HG02759 (cell line): ENCODE results near the gene CPS1.

Source experiments
- ATAC-seq: cut with Tn5 transposase; IDR thresholded peaks from one replicate; pipeline ENCODE4 v1.9.1; 2021; ENCODE audit warnings: mild to moderate bottlenecking, moderate library complexity; ENCODE audit not compliant: unreplicated experiment

CPS1 gene

DNA sequence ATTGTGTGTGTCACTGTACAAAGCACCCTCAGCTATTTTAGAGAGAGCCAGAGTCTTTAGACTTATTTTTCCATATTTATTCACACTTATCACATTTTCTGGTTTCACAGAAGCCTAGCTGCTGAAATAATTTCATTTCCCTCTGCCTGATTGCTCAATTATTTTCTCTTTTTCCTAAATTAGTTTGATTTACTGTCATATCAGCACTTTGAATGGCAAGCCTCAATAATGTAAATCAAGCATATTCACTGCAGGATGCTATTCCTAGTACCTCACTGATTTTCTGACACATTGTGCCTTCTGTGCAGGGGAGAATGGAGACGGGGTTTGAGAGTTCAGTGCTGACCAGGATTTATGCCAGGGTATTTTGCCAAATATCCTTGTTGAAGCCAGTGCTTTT lies 48.3 kb downstream of the CPS1 start:
- no peak for ATAC-seq

DNA sequence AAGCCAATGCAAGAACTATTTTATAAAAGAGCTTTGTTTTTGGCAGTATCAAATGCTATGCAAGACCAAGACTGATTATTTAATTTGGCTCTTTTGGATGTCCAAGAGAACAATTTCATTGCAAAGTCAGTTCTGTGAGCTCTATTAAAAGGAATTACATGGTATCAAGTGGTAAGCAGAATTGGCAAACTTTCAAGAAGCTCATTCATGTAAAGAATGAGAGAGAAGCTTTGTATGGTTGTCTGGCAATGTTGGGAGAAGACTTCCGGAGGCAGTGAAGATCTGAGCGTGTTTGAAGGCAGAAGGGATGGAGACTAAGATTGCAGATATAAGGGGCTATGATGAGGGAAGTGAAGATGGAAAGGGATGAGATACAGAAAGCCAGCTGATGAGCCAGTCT lies 49.6 kb downstream of the CPS1 start:
- no peak for ATAC-seq

- peak; percentile 68 for ATAC-seq
Measured at GRCh38 chr2:210611466-210611865, 55.1 kb downstream of the CPS1 start.

GRCh38 chr2:210616074-210616473 lies 59.7 kb downstream of the CPS1 start:
- no peak for ATAC-seq

GRCh38 chr2:210617318-210617717 lies 60.9 kb downstream of the CPS1 start:
- no peak for ATAC-seq

DNA sequence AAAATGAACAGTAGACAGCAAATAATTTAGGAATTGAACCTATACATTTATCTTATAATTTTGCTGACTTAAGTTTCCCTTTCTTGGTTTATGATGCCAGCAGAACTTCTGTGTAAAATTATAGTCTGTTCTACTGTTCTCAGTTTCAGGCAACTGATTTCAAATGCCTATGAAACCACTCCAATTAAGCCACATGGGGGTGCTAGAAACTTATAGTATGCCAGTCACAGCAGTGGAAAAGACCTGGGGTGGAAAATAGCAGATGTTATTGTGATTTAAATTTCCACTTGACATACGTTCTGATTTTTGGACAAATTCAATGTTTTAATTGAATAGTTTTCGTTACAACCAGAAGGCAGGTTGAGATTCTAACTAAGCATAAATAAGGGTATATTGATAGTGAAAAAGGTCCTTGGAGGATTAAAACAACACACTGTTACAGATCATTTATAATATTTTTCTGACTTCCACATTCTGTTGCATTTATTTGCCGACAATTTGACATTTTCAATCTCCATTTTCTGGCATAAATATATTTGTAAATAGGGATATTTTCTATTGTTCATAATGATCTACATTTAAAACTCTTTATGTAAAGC lies 61.4 kb downstream of the CPS1 start:
- ATAC-seq: peak; percentile 84

- no peak for ATAC-seq
Measured at GRCh38 chr2:210620456-210620855, 64.1 kb downstream of the CPS1 start.

- ATAC-seq: no peak
Measured at GRCh38 chr2:210623506-210623905, 67.1 kb downstream of the CPS1 start.

GRCh38 chr2:210626849-210627248 lies 70.5 kb downstream of the CPS1 start:
- ATAC-seq: no peak

- ATAC-seq: no peak
Measured at GRCh38 chr2:210630873-210631560, 74.6 kb downstream of the CPS1 start.

GRCh38 chr2:210633699-210634098 lies 77.3 kb downstream of the CPS1 start:
- no peak for ATAC-seq

- no peak for ATAC-seq
Measured at GRCh38 chr2:210635257-210635656, 78.9 kb downstream of the CPS1 start.

DNA sequence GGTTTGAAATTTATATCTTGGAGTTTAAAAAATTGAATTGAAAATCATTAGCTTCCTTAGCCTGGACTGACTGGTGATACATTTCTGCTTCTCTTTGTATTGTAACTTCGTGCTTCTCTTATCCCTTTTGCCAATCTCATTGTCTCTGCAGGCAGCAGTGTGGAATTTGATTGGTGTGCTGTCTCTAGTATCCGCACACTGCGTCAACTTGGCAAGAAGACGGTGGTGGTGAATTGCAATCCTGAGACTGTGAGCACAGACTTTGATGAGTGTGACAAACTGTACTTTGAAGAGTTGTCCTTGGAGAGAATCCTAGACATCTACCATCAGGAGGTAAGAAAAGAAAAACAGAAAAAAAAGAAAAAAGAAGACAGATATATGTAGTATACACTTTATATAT lies 85.9 kb downstream of the CPS1 start:
- no peak for ATAC-seq

GRCh38 chr2:210647151-210647550 lies 90.8 kb downstream of the CPS1 start:
- ATAC-seq: no peak

GRCh38 chr2:210654091-210654490 lies 97.7 kb downstream of the CPS1 start:
- no peak for ATAC-seq

DNA sequence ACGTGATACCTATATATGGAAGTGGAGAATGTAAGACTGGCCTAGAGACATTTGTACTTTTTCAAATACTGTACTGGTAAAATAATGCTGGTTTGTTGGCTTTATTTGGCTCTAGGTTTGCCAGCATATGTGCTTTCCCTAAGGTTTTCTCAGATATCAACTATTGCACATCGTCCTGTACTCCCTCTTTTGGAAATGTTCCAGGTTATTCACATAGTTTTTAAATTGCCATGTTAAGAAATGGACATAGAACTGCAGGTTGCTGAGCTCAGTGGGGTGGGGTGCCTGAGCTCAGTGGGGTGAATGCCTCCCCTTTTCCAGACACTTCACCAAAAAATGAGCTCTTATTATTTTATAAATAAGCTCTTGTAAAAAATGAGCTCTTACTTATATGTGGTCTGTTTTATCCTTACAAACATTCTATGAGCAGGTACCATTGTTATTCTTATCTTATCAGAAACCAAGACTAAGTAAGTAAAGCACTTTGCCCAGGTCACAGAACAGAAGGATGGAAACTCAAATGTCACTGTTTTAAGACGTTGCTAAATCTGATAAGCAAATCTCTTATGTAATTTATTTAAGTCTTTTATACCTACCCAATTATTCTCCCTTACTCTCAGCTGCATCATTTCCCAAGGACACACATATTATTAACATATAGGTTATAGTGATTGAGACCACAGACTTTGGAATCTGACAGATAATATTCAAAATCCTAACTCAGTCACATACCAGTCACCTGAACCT lies 99.0 kb downstream of the CPS1 start:
- ATAC-seq: no peak

GRCh38 chr2:210657874-210658273 lies 101.5 kb downstream of the CPS1 start:
- ATAC-seq: no peak

- no peak for ATAC-seq
Measured at GRCh38 chr2:210660751-210661150, 104.4 kb downstream of the CPS1 start.

GRCh38 chr2:210662560-210662959 lies 106.2 kb downstream of the CPS1 start:
- no peak for ATAC-seq

GRCh38 chr2:210663631-210664089 lies 107.3 kb downstream of the CPS1 start:
- no peak for ATAC-seq

DNA sequence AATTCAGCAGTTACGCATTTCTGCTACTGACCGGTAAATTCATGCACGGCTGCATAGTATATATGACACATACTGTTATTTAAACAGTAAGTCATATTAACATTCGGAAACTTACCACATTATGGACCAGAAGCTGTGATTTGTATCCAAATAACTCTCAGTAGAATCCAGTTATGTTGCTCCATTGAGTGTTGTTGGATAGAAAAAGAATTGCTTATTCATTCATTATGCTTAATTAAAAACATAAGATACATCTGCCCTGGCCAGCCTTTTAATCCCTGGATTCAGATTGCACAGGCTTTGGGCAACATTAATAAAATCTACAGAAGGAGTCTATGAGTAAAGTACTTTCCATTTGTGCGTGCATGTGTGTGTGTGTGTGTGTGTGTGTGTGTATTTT lies 111.3 kb downstream of the CPS1 start:
- no peak for ATAC-seq

DNA sequence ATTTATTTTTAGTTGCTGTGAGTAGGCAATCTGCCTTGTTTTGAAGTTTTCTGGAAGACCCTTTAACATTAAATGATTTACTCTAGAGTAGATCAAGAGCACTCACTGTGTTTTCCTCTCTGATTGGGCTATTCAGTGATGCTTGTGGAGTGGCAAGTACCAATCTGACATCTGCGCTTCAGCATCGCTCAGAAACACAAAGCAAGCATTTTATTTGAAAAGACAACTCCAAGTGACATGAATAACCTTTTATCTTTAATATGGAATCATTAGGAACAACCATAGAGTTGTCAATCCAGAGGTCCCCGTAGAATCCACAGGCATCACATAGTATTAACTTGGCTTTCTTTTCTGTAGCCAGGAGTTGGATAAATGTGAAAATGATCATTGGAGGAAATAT lies 114.7 kb downstream of the CPS1 start:
- ATAC-seq: no peak
